Posterior cingulate gyrus (tissue), 11 donors: Measurements from ENCODE around the gene FAM174B.
A peak's percentile ranks its signal among the peaks of the same experiment; 100 is the strongest.

Experiments
- DNase-seq, 10 donors: peaks; one replicate each; pipeline versions ENCODE4 v3.0.0 to v3.0.0-alpha.2; 2020 to 2021; ENCODE audit warnings: mixed read lengths in 3 of 10
- intact Hi-C: fragments of 100-400 bp; cut with DNase I; formaldehyde crosslinking; loops from one replicate; pipeline ENCODE4 v1.15.1; 2023

The FAM174B gene

DNA sequence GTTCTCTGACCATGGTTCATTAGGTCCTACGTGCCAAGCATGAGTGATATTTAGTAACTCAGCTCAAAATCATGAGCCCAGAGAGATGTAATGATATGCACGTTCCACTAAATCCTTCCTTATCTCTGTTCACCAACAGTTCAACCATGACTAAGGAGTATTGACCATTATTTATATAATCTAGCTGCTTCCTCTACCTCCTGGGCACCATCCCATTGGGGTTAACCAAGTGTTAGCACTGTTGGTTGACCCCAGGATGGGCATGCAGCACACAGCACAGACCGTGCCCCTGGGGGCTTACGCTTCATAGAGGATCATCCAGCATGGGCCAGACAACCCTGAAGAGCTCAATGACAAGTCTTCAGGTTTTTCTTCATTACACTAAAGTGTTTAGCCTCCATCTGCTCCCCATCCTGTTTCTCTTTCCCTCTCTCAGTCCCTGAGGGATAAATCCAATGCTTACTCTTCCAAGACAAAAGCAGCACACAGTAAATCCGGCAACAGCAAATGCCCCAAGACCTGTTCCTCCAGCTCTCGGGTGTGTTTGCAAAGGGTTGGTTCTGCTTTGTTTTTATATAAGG lies 10.4 kb downstream of the FAM174B start:
- intact Hi-C loops: no loop called here
- no peak for DNase-seq

DNA sequence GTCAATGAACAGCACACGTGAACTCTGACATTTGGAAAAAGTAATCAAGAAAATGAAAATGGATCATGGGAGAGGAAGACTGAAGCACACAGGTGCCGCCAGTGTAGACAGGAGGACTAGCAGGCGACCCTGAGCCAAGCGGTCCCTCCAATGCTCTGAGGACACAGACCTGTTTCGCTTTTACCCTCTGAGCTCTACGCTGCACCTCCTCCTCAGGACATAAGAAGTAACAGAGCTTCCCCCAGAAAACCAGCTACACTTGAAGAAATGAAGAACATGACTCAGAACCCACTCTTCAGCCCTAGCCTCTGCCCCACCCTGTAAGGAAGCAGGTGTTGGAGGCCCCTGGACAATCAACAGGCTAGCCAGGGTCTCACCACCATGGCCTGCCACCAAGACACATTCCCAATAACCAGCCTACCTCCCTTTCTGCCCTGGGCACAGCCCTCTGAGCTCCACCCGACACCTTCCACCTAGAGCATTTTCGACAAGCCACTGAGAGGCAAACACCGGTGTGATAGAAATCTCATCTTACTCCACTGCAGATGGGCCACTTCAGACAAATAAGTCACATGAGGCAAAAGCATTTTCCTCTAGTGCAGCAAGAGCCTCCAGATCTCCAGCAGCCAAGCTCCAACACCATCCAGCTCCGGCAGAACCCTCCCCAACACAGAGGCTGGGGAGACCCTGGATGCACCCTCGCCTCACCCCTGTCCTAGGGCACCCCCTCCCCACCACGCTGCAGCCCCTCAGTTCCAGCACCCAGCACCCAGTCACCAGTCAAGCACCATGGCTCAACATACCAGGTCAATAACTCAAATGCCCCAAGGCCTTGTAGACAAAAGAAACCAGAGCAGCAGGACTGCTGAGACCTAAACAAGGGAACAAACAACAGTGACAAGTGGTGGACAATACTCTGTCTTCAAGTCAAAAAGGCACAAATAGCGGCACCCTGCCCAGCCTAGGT lies 11.4 kb downstream of the FAM174B start:
- intact Hi-C loops: no loop called here
- no peak for DNase-seq

DNA sequence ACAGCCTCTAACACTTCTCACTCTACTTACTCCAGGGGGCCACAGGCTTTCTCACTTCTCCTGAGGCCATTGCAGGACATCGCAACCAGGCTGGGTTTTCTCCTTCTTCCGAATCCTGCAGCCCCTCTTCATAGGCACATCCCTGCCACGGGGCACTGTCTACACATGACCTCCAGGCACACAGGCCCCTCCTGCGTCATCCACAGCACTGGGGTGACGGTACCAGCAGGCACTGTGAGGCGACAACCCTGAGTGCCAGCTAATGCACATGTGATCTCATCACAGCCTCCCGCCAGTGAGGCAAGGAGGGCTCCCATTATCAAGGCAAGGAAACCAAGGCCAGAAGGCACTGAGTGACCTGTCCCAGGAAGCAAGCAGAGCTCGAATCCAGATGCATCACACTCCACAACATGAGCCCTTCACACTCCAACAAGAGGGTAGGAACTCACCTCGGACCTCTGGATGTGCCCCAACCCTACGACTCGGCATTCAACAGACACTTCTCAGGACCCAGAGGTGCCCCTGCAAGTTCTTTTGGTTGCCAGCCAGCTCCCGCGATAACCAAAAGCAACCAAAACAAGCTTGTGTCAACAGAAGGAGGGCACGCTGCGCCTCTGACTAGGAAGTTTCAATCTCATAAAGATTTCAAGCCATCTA lies 16.7 kb downstream of the FAM174B start:
- DNase-seq: peak in 2 of 10 donors; percentile 44 to 87
- intact Hi-C loops: no loop called here

DNA sequence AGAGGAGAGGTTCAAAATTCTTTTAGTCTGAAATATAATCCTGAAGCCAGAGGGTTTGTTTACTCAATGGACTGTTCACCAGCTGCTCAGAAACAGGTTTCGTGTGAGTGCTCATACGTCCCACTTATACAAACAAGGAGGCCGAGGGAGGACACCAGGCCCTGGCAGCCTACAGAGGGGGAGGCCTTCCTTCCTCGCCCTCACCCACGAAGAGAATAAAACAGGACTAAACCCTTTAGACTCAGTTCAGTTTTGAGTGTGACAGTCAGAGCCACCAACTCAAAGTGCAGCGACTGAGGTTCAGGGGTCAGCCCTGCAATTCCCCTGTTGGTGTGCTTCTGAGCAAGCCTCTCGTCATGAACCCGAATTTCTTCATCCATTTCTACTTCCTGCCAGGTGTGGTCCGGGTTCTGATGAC lies 17.3 kb downstream of the FAM174B start:
- DNase-seq: peak in 1 of 10 donors; percentile 40
- intact Hi-C loops: no loop called here

DNA sequence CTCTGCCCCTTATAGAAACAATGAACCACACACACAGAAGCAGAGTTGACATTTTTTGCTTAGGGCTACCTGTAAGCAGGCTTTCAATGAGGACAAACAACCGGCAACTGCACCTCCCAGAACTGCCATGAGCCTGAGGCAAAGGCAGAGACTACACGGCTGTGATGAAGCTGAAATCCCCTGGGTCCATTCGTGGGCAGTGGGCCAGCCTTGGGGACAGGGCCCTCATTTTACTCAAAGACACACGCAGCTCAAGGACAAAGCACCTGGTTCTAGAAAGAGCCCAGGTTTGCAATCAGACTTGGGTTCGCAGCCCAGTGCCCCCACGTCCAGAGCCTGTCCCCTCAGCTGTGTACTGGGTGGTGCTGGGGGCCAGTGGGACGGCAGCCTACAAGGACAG lies 17.9 kb downstream of the FAM174B start:
- peak in 1 of 10 donors; percentile 82 for DNase-seq
- intact Hi-C loops: no loop called here

DNA sequence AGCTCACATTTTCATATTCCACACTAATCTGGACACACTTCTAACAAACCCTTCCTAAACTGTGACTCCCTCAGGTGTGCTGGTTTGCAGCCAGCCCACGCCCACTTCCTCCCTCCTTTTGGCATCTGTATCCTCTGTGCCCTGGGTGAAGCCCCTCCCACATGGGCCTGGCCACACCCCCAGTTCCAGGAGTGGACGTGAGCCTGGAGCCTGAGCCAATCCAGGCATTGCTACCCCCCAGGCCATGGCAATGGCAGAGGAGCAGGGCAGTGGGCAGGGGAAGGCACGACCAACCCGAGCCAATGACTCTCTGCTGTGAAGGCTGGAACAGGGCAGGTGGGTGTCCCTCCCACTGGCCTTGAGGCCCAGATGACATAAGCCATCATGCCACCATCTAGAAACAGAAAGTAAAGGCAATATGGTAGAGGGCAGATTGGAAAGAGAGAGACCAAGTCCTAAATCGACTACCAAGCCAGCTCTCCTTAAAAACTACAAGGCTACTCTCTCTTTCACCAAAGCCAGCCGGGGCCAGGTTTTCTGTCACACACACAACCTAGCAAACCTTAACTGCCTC lies 18.6 kb downstream of the FAM174B start:
- peak in 1 of 10 donors; percentile 77 for DNase-seq

DNA sequence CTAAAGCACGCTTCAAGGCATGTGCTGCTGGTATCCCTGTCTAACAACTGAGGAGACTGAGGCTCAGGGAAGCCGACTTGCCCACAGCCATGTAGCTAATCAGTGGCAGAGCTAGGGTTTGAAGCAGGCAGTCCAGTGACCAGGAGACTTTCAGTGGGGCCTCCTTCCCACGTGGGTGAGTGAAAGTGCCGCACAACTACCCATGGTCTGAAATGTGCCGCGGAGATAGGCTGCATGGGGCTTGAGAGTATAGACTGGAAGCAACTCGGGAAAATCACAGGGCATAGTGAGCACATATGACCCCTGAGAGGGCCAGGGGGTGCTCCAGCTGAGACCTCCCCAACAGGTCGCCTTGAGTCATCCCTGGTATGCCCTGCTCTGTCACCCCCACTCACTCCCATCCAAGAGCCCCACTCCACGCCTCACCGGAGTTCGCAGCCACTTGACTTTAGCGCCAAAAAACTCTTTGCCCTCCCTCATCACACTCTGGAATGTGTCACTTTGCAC lies 19.1 kb downstream of the FAM174B start:
- intact Hi-C loops: no loop called here
- peak in 1 of 10 donors; percentile 28 for DNase-seq

More for the DNA sequence above, 18.6 kb downstream of the FAM174B start:
- intact Hi-C loops: no loop called here

DNA sequence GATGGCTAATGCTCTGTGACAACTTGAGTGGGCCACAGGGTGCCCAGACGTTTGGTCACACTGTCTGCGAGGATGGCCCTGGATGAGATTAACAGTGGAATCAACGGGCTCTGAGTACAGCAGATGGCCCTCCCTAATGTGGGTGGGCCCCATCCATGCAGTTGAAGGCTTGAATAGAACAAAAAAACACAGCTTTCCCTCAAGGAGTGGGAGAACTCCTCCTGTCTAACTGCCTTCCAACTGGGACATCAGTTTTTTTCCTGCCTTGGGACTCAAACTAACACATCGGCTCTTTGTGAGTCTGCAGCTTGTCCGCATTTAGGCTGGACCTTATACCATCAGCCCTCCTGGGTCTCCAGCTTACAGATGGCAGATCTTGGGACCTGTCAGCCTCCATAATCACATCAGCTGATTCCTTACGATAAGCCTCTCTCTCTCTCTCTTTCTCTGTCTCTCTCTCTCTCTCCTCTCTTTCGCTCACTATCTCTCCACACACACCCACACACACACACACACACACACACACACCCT lies 20.8 kb downstream of the FAM174B start:
- DNase-seq: peak in 1 of 10 donors; percentile 90
- intact Hi-C loops: no loop called here

DNA sequence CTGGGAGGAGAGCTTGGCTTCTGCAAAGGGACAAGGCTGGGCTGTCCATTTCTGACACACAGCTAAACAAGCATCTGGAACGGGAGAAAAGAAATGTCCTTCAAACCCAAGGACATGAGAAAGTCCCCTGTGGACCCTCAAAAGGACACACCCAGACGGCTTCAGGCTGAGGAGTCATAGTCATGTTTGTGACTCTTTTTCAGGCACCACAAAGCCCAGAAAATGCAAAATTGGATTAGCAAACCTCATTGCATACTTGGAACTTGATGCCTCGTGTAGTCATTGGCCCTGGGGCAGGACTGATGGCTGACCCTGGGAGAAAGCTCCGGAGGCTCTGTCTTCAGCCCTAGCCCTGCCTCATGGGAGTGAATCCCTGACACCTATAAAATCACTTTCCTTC lies 21.5 kb downstream of the FAM174B start:
- intact Hi-C loops: no loop called here
- DNase-seq: no peak

DNA sequence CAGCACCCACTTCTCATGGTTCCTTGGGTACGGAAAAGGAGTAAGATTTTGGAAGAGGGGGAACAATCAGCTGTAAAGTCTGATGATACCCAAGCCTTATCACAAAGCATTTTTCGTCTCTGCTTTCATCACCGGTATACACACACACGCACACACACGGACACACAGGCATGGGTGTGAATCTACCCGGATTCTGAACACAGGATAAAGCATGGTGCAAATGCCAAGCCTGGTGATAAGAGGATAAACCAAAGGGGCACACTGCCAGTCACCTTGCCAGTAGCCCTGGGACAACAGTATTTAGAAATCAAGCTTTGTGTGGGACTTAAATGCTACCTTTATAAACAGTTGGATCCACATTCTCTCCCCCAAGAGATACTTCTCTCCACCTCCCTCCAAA lies 22.2 kb downstream of the FAM174B start:
- DNase-seq: no peak
- intact Hi-C loops: no loop called here

DNA sequence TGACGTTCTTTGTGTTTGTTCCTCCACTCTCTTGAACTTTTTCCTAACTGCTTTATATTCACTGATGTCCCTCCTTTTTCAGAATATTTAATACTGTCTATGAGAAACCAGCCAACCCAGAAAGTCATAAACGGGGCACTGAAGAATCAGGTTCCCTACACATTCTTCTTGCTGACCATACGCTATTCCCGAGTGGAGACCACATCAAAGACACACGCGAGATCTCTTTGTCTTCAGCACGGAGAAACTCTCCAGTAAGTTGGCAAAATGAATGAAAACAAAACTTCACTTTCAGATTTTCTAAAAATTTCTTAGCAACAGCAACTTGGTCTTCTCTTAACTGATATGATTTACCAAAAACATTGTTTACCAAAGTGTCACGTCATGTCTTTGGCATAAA lies 22.6 kb downstream of the FAM174B start:
- DNase-seq: no peak

DNA sequence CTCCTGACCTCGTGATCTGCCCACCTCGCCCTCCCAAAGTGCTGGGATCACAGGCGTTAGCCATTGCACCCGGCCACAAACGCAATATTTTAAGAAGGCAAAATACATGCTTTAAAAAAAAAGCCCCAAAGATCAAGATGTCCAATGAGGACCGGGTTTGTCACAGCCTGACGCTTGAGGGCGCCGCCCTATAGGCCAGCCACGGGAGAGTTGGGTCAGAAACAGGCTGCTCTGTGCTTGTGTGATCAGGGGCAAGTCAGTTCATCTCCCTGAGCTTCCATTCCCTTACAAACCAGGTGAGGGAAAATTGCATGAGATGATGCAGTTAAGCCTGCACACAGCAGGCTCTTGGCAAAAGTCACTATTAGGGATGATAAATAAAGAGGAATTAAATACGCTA lies 23.9 kb downstream of the FAM174B start:
- no peak for DNase-seq
- intact Hi-C loops: no loop called here

More for the DNA sequence above, 22.6 kb downstream of the FAM174B start:
- intact Hi-C loops: no loop called here

DNA sequence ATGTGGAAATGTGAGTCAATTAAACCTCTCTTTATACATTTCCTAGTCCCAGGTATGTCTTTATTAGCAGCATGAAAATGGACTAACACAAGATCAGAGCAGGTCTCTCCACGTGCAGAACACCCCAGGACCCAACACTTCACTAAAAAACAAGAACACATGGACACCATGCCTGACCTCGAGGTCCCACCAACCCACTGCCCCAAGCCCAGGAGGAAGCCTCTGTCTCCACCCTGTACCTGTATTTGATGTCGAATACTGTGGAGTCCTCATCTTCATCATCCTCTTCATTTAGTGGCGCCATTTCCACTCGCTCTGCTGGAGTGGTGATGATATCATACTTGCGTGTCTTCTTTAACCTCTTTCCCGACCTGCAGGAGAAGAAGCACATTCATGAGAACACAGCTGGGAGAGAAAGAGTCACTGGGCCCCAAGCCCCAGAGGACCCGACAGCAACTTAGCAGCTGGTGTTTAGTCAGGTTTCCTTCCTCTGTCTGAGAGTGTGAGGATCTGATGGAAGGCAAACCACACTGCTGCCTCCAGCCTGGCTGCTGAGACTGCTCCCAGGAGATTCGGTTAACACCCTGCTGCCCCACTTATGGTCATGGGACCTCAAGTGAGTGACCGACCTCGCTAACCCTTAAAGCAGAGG lies 25.5 kb downstream of the FAM174B start:
- intact Hi-C loops: loop anchor here (10.0 kb wide), 1 partner anchor 105 kb away; no protein-coding TSS in a partner anchor
- DNase-seq: no peak

DNA sequence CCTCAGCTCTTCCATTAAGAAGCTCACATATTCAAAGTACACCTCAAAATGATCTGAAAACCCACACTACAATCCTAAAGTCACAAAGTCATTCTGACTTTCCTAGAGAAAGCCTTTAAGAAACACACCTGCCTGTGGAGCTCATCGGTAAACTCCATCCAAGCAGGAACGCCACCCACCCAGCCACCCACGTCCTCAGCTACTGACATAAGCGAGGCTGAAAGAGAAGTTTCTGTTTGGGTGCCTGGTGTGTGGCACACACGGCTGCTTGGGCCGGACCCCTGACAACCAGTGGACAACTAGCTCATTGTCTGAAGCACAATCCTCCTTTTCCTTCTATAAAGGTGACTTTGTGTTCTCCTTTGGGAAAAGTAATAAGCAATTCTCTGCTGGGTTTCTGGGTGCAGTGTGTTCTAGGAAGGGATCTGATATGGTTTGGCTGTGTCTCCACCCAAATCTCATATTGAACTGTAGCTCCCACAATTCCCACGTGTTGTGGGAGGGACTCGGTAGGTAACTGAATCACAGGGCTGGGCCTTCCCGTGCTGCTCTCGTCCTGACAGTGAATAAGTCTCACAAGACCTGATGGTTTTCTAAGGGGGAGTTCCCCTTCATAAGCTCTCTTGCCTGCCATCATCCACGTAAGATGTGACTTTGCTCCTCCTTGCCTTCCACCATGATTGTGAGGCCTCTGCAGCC lies 26.1 kb downstream of the FAM174B start:
- peak in 1 of 10 donors; percentile 31 for DNase-seq
- intact Hi-C loops: loop anchor here (10.0 kb wide), 1 partner anchor 105 kb away; no protein-coding TSS in a partner anchor

DNA sequence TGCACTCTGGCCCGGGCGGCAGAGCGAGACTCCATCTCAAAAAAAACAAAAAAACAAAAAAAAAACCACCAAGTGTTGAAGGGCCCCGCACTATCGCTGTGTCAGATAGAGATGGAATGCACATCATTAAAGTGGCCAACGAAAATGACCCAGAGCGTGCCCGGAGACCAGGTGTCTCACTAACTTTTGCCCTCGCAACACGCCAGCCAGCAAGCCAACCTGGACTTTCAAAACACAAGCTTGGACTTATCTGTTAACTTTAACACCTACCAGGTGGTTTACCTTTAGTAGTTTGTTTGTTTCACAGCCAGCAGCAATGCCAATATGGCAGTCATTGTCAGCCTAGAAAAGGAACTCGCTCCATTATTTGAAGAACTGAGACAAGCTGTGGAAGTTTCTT lies 28.6 kb downstream of the FAM174B start:
- DNase-seq: no peak
- intact Hi-C loops: loop anchor here (10.0 kb wide), 1 partner anchor 102 kb away; no protein-coding TSS in a partner anchor

DNA sequence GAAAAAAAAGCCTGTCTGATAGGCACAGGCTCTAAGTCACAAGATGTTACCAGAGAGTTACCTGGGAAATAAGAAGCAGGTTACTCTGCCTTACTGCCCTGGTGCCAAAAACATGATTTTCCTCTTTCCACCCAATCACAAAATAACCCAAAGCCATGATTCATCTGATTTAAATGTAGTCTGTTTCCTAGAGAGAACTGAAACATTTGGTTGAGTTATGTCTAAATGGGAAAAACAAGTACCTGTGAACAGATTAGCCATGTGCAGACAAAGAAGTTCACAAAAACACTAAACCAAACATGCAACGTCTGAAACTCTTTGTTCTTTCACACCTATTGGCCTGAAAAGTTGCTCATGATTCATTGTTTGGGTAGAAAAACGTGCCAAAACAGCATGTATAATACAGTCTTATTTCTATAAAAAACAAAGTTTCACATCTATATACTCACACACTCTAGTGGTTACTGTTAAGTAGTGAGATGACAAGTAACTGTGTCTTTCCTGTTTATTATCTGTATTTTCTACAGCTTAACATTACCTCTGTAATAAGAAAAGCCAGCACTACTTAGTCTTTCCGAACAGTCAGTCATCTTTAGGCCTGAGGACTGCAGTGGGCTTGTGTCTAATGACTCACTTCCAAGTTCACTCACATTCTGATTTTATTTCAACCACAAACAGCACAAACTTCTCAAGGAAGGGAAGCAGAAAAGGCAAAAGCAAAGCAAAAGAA lies 30.2 kb downstream of the FAM174B start:
- DNase-seq: no peak
- intact Hi-C loops: loop anchor here (10.0 kb wide), 1 partner anchor 101 kb away; no protein-coding TSS in a partner anchor

DNA sequence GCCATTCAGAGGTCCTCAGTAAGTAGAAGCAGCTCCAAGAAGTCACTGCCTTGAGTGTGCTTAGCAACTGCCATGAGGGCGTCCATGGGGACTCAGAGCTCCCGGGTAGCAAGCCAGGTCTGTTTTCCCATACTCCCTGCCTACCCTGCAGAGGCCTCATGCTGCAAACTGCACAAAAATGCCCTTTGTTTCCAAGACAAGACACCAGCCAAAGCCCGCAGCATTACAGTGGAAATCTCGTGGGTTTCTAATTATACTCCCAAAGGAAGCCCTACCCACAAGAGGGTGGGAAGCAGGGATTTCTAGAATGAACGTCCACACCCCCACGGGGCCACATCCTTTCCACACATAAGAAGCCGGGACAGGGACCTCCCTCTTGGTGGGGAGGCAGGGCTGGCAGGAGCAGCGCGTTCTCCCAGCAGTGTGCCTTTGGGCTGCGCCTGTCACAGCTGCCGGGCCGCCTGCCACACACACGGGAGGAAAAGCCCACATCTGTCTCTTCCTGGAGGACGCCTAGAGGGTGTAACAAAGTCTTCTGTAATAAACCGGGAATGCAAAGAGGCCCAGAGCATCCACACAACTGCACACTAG lies 31.1 kb downstream of the FAM174B start:
- intact Hi-C loops: loop anchor here (10.0 kb wide), 1 partner anchor 100 kb away; no protein-coding TSS in a partner anchor
- DNase-seq: peak; percentile 39 to 96 (median 68)

DNA sequence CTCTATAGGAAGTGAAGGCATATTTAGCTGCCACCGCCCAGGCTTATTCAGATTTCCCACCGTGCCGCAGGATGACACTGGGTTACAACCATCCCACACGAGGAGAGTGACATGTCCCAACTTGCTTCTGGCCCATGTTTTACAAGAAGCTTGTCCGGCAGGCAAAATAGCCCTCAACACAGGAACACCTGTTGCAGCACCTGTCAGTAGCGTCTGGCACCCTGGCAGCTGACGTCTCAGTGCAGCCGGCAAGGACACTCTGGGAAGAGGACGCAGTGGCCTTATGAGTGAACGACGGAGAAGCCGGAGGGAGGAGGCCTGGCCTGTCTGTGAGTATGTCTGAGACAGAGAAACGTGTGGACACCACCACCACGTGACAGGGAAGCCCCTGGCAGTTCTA lies 32.1 kb downstream of the FAM174B start:
- intact Hi-C loops: loop anchor here (10.0 kb wide), 1 partner anchor 99 kb away; no protein-coding TSS in a partner anchor
- no peak for DNase-seq
